Stimulated activated CD8-positive, alpha-beta memory T cell treated with anti-CD3 and anti-CD28 coated beads, Interleukin-12 subunit alpha, Interleukin-12 subunit beta, amount 100 ng/mL, for 24 hours (primary cell): ENCODE data around the gene SETD1B.
"Not testable (repeated sequence)": the region's sequence is repeated elsewhere in the genome, so short reads cannot be mapped to it uniquely, and the experiment has no call there.

Experiments
- DNase-seq: peaks from one replicate; pipeline ENCODE4 v3.0.0-alpha.2; 2020; ENCODE audit errors: extremely low read depth

Gene SETD1B

DNA sequence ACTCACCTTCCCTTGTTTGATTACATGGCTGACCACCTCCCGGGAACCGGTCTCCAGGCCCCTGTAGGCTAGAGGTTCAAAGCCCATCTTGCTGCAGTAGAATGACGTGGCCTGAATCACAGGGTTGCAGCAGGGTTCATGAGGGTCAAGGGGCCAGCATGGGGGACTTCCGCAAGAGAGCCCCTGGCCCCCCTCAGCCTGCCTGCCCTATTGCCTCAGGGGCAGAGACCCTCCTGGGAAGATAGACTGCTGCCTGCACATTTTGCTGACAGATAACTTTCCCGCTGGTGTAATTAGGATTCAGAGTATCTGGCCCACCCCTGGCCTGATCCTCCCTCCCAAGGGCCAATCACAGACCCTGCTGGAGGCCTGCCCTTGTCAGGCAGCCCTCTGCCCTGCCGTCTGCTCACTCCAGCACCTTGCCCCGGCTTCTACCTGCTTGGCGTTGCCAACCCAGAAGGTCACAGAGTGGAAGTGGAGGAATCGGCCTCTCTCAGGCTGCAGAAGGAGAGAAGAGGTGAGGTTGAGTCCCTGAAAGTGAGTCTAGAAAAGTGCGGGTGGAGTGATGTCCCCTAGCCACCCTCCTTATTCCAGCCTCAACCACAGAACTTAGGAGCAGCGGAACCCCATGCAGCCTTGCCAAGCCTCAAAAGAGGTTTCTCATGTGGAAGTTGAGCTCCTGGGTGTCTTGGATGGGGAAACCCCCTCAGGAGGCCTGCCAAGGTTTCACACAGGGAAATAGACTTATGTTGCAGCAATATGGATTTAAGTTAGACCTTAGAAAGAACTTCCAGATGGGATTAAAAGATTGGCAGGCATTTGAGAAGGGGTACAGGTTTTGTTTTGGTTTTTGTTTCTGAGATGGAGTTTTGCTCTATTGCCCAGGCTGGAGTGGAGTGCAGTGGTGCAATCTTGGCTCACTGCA, 53.8 kb downstream of the SETD1B start:
- no peak for DNase-seq

GRCh38 chr12:121858318-121858661, 54.5 kb downstream of the SETD1B start:
- no peak for DNase-seq

DNA sequence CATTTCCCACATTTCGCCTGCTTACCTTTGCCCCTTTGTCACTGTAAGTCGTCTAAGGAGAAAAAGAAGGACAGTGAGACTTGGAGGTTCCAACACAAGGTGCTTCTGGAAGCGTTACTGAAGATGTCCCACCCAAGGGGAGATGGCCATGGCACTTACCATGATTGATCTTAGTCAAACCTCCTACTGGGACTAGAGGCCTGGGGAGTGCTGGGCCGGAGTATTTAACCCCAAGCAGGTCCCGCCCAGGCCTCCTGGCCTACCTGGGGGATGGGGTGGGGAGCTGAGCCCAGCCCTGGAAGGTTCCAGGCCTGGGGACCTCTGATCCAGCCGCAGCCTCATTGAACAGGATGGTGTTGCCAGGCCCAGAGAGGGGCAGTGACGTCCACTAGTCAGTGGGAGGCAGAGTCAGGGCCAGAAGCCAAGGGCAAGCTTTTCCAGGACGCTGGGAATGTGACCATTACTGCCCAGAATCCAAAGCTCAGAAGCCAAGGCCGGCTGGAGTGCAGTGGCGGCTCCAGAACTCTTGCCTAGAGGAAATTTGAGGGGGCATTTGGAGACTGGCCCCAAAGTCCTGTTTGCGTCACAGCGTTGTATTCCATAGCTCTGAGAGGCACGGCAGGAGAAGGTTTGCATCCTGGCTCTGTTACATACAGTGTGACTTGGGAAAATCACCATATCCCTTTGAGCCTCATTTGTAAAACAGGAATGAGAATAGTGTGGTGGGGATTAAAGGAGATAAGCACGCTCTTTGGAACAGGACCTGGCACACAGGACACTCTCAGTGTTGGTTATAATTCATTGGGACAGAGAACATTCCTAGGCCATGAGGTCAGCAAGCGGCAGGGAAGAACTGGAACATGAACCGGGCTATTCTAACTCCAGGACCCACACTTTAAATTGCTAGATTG, 55.1 kb downstream of the SETD1B start, which contains the start of gene HPD:
Gene HPD (minus strand): TSS at position 198 of the 911 bp plus-strand sequence. CDS start 36 bp downstream, at position 162.
- DNase-seq, result no peak

DNA sequence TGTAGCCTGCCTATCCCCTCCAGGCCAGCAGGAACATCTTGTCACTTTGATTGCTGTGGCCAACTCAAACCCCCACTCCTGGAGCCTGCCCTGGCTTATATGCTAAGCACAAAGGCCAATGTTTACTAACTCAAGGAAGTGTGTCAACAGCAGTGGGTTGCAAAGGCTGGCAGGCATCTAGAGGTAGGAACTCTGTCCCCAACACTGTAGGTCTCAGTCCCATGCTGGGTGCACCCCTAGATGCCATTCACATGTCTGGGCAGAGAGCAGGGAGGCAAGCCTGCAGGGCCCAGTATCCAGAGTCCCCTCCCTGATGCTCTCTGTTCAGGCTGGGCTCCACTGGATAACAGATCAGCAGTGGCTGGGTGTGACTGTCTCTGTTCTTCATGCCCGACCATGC, 56.4 kb downstream of the SETD1B start:
- no peak for DNase-seq

DNA sequence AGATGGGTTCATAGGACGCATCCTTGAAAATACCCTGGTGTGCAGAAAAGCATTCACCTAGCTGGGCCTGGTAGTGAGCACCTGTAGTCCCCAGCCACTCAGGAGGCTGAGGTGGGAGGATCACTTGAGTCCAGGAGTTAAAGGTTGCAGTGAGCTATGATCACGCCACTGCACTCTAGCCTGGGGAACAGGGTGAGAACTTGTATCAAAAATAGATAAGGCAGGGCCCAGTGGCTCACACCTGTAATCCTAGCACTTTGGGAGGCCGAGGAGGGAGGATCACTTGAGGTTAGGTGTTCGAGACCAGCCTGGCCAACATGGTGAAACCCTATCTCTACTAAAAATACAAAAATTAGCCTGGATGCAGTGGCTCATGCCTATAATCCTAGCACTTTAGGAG, 56.9 kb downstream of the SETD1B start:
- not testable (repeated sequence) for DNase-seq

DNA sequence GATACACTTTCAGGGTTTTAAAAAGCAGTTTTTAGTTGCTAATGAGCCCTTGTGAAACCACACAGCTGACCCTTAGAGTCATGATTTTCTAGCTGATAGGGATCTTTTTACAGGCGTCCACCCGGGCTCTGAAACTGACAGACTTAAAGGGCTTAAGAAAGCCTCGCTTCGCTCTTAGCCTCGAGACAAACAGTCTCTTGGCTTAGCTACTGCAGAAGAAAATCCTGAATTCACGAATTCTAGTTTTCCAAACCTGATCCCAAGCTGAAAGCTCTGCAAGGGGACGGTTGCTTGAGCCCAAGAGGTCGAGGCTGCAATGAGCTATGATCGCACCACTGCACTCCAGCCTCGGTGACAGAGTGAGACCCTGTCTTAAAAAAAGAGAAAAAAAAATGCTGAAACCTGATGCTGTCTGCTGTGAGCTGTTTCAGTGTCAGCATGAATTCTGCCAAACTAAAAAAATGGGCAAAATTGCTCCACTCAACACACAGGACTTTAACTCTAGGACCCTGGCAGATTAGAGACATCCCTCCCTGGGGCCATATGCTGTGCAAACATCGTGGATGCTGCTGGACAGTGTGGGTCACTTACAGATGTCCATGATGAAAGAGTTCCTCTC, 57.9 kb downstream of the SETD1B start:
- DNase-seq, result no peak

DNA sequence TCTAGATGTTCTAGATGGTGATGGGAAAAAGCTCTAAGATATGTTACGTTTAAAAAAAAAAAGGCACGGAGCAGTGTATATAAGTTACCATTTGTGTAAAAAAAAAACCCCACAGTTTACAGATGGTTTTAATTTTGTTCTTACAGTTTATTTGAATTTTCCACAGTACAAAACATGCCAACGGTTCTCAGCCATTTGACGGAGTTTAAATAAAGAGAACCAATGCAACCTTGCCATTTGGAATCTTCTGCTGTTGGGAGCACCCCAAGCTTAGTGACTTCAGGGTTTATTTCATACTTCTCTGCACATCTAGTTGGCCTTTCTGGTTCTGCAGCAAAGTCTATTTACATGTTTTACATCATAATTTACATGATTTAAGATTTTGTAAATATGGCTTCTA, 62.5 kb downstream of the SETD1B start:
- DNase-seq, result no peak

DNA sequence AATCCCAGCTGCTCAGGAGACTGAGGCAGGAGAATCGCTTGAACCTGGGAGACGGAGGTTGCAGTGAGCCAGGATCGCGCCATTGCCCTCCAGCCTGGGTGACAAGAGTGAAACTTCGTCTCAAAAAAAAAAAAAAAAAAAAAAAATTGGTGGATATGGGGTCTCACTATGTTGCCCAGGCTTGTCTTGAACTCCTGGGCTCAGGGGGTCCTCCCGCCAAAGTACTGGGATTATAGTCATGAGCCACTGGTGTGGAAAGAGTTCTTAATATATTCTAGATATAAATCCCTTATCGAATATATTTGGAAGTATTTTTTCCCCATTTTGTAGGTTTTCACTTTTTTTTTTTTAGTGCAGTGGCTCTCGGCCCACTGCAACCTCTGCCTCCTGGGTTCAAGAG, 65.4 kb downstream of the SETD1B start:
- not testable (repeated sequence) for DNase-seq

GRCh38 chr12:121871467-121871866, 67.7 kb downstream of the SETD1B start:
- no peak for DNase-seq

GRCh38 chr12:121872546-121873215, 68.9 kb downstream of the SETD1B start:
- no peak for DNase-seq

- no peak for DNase-seq
These were observed 69.4 kb downstream of the SETD1B start for GRCh38 chr12:121873216-121873569.

DNA sequence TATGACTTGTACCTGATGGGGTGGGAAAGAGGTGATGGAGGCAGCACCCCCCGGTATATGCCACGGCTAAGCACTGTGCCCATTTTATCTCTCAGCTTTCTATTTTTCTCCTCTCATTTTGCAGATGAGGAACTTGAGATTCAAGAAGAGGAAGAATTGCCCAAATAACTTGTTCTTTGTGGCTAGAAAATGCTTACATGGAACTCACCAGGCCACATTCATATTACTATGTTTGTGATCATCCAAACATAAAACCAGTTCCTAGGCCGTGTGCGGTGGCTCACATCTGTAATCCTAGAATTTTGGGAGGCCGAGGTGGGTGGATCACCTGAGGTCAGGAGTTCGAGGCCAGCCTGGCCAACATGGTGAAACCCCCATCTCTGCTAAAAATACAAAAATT, 70.3 kb downstream of the SETD1B start:
- no peak for DNase-seq

GRCh38 chr12:121875582-121875981, 71.8 kb downstream of the SETD1B start:
- no peak for DNase-seq

DNA sequence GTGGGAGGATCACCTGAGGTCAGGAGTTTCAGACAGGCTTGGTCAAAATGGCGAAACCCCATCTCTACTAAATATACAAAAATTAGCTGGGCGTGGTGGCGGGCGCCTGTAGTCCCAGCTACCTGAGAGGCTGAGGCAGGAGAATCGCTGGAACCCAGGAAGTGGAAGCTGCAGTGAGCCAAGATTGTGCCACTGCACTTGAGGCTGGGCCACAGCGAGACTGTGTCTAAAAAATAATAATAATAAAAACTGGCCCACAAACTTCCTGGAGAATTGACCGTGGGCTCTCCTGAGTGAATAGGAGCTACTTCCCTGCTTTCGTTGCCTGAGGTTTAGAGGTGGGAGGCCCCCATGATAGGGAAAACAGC, 72.3 kb downstream of the SETD1B start:
- not testable (repeated sequence) for DNase-seq
